Heart left ventricle (tissue), 16 donors: ENCODE results near the gene SETD6. TPM values are rescaled to one million over a fixed set of nuclear protein-coding genes. Genes with fewer than 3 reads are reported as not detected.

Experiments used
- ATAC-seq, 4 donors: fragments of 200-7000 bp; cut with Tn5 transposase; one replicate each; pipeline ENCODE4 v1.9.1; 2020 to 2022; ENCODE audit warnings: moderate library complexity in 4 of 4, mild to moderate bottlenecking in 3 of 4, moderate number of reproducible peaks in 1 of 4
- DNase-seq, 5 donors: peaks; one replicate each; pipeline ENCODE4 v3.0.0-alpha.2; 2020
- H3K27ac ChIP-seq, 12 donors: fragments of 200-600 bp; sonication (generic) in 4 of 12; one replicate each; pipeline versions ENCODE4 v1.5.0 to v1.8.0; 2016 to 2022; ENCODE audit warnings: mild to moderate bottlenecking in 2 of 12
- H3K27me3 ChIP-seq, 9 donors: fragments of 200-600 bp; sonication (generic) in 2 of 9; one replicate each; pipeline versions ENCODE4 v1.5.1 to v1.8.0; 2016 to 2022; ENCODE audit warnings: mild to moderate bottlenecking in 3 of 9
- H3K36me3 ChIP-seq, 9 donors: fragments of 200-600 bp; sonication (generic) in 2 of 9; one replicate each; pipeline versions ENCODE4 v1.5.0 to v1.8.0; 2018 to 2022; ENCODE audit warnings: mild to moderate bottlenecking in 2 of 9
- H3K4me1 ChIP-seq, 12 donors: fragments of 200-600 bp; sonication (generic) in 4 of 12; one replicate each; pipeline versions ENCODE4 v1.5.0 to v1.8.0; 2016 to 2022; ENCODE audit warnings: mild to moderate bottlenecking in 3 of 12
- H3K4me3 ChIP-seq, 12 donors: fragments of 200-600 bp; sonication (generic) in 4 of 12; one replicate each; pipeline versions ENCODE4 v1.5.0 to v1.8.0; 2017 to 2022; ENCODE audit warnings: mild to moderate bottlenecking in 9 of 12, moderate library complexity in 4 of 12
- H3K9me3 ChIP-seq, 12 donors: fragments of 200-600 bp; sonication (generic) in 4 of 12; one replicate each; pipeline versions ENCODE4 v1.5.0 to v1.8.0; 2016 to 2022; ENCODE audit warnings: mild to moderate bottlenecking in 1 of 12
- CTCF ChIP-seq, 12 donors: fragments of 200-600 bp; sonication (generic) in 4 of 12; IDR thresholded peaks; one replicate each; pipeline versions ENCODE4 v1.5.0 to v1.8.0; 2018 to 2022; ENCODE audit warnings: antibody characterized with exemption in 12 of 12, mild to moderate bottlenecking in 5 of 12
- POLR2A ChIP-seq, 2 donors: fragments of 450-650 bp; IDR thresholded peaks; one replicate each; pipeline ENCODE4 v1.6.1; 2017; ENCODE audit warnings: antibody characterized with exemption in 2 of 2, mild to moderate bottlenecking in 2 of 2, moderate library complexity in 2 of 2
- WGBS, 4 donors: extraction: QIAGEN DNeasy Blood & Tissue Kit in 2 of 4; methylation state at CpG; one replicate each; pipeline versions ENCODE4 v1.1.5 to v1.1.7; 2013 to 2018; 5-methylcytosine and 5-hydroxymethylcytosine counted together
- intact Hi-C, 10 donors: fragments of 100-400 bp; cut with DNase I; formaldehyde crosslinking; loops; one replicate each; pipeline versions ENCODE4 v1.11.1 to v1.14.2; 2022
- long read RNA-seq, 3 donors: library from polyadenylated mRNA; unstranded; transcript quantifications; one replicate each; pipeline ENCODE4 v2.0.0, GENCODE V29; 2020 to 2021
- polyA plus RNA-seq, 2 donors: library from polyadenylated mRNA; stranded (reverse); fragments of 200-250 nt; gene quantifications; one replicate each; pipeline ENCODE4 v1.2.3, GENCODE V29; 2013
- total RNA-seq, 9 donors: library from RNA; depleted of rRNA in 2 of 9; stranded (reverse); fragments of >200 nt in 2 of 9; fragmentation: NEBNext Ultra II Directional in 3 of 9; extraction: Animal tissue kit (Norgen Biotek cat#: 25700) in 3 of 9; gene quantifications; one replicate each; pipeline versions ENCODE4 v1.1.0 to v1.2.4, GENCODE V29; 2016 to 2023
- donor health status: ischemic (EF 13 %, LVEDD 7.1; RV severe dilation, severe dysfunction).
- donor health status: healthy with polysubstance abuse.
- donor health status: DM: no; HTN: yes; CAD: no.
- donor health status: DM: no; HTN: no; CAD: no.
- donor health status: ischemic (EF 25% LVEDD 6.9; RV normal size, moderate dysfunction).
- donor health status: ischemic (EF 25% LVEDD 5.7; RV mildly dilated, moderate dysfunction).
- donor health status: healthy.
- donor health status: DM: yes; HTN: yes; CAD: no.
- donor health status: ischemic (EF 35%, LVEDD 5.7; RV mildly dilated, moderate dysfunction).
- donor health status: nonischemic (EF 11% LVEDD 7.7; RV severe dilation, severe dysfunction).
- donor health status: DM: yes; HTN: yes; CAD: no.
- donor health status: PGD.
- donor health status: ischemic (EF 29% LVEDD 5.4; RV normal size, mild dysfunction).
- donor health status: nonischemic (EF 23%, LVEDD 6.1; RV moderate dilation, normal function).

Gene SETD6
- total RNA-seq (10 to 100 TPM; 10.1 to 18.0 (median 14.3) TPM), polyA plus RNA-seq (10 to 100 TPM; 13.2 to 14.9 TPM)
- long read RNA-seq, donor 1, partial matches to known transcripts = 0 of 13 reads
- long read RNA-seq, donor 1, other reads (novel, unspliced or antisense) = 4 of 13 reads
- long read RNA-seq, donor 2, transcript SETD6-202 (9 exons, 2,042 nt) = major isoform, 13 of 17 reads
- long read RNA-seq, donor 2, partial matches to known transcripts = 1 of 17 reads
- long read RNA-seq, donor 2, other reads (novel, unspliced or antisense) = 0 of 17 reads
- long read RNA-seq, donor 3, transcript SETD6-201 (8 exons, 1,553 nt) = major isoform, 9 of 12 reads
- long read RNA-seq, donor 3, partial matches to known transcripts = 0 of 12 reads
- long read RNA-seq, donor 3, other reads (novel, unspliced or antisense) = 1 of 12 reads

- H3K4me1 ChIP-seq = peaks cover 0 to 21% (median 15%) of the 10 kb centered on the region in 12 donors
- H3K27me3 ChIP-seq = no peaks in the 10 kb centered on the region
- TF ChIP-seq POLR2A (IDR thresholded peaks at IDR 0.05) (peak in 1 of 2 donors; percentile 48), CTCF (IDR thresholded peaks at IDR 0.05) (peak in 5 of 12 donors; percentile 8 to 45 (median 21))
- peak; percentile 88 to 94 (median 90) for DNase-seq
- ATAC-seq = peak; percentile 76 to 92 (median 89)
- no peaks in the 10 kb centered on the region for H3K9me3 ChIP-seq
- peaks cover 0 to 60% (median 39%) of the 10 kb centered on the region in 9 donors for H3K36me3 ChIP-seq
- intact Hi-C loops = loop anchor here in 8 of 10 donors (2.0 to 10.0 kb wide), 7 partner anchors 110 to 240 kb away; partner anchors contain the start of gene CNOT1 (in 4 of the 8)
- WGBS, 4 donors = 0 to 4% (median 1%) methylated on average over 49 to 80 of the region's 80 CpGs
- H3K4me3 ChIP-seq = peak within 1 kb of the TSS; percentile 69 to 89 (median 78)
- peak within 1 kb of the TSS; percentile 47 to 89 (median 80) for H3K27ac ChIP-seq
Measured at GRCh38 chr16:58515125-58515870, at the start of gene SETD6. Gene SETD6, plus strand, starts transcription at chr16:58515517. Its CDS starts 21 bp downstream, at chr16:58515538.

GRCh38 chr16:58465817-58466216 lies 49.5 kb upstream of the SETD6 start:
- Histone ChIP-seq H3K9me3 (no peaks in the 10 kb centered on the region), H3K27ac (peak overlapping the region in 11 of 12 donors; percentile 69 to 99 (median 94)), H3K27me3 (peaks cover 0 to 62% (median 0%) of the 10 kb centered on the region in 9 donors), H3K4me1 (peaks cover 4 to 67% (median 26%) of the 10 kb centered on the region in 12 donors), H3K4me3 (peak overlapping the region; percentile 65 to 95 (median 83)), H3K36me3 (no peaks in the 10 kb centered on the region)
- peak in 1 of 5 donors; percentile 55 for DNase-seq
- no peak for TF ChIP-seq POLR2A (IDR thresholded peaks at IDR 0.05)
- no peak for TF ChIP-seq CTCF (IDR thresholded peaks at IDR 0.05)
- intact Hi-C loops = loop anchor here in 4 of 10 donors (2.0 to 5.0 kb wide), 3 partner anchors 21 to 129 kb away; no protein-coding TSS in a partner anchor
- no peak for ATAC-seq
- WGBS, 4 donors = 49 to 73% (median 65%) methylated on average over 13 of the region's 13 CpGs

- H3K27me3 ChIP-seq = peaks cover 0 to 62% (median 0%) of the 10 kb centered on the region in 9 donors
- WGBS, 4 donors = 56 to 81% (median 74%) methylated on average over 3 of the region's 3 CpGs
- DNase-seq = no peak
Measured at GRCh38 chr16:58466396-58466795, 48.9 kb upstream of the SETD6 start.

More at GRCh38 chr16:58466396-58466795, 48.9 kb upstream of the SETD6 start:
- H3K4me1 ChIP-seq = peaks cover 7 to 73% (median 30%) of the 10 kb centered on the region in 12 donors
- peak overlapping the region in 9 of 12 donors; percentile 86 to 99 (median 94) for H3K27ac ChIP-seq
- H3K4me3 ChIP-seq = peak overlapping the region; percentile 65 to 95 (median 83)
- ATAC-seq = no peak
- intact Hi-C loops = loop anchor here in 1 of 10 donors (5.0 kb wide), 1 partner anchor 129 kb away; no protein-coding TSS in a partner anchor
- TF ChIP-seq CTCF (IDR thresholded peaks at IDR 0.05) (no peak), POLR2A (IDR thresholded peaks at IDR 0.05) (no peak)
- H3K9me3 ChIP-seq = no peaks in the 10 kb centered on the region
- no peaks in the 10 kb centered on the region for H3K36me3 ChIP-seq
